GM19351 (cell line): ENCODE measurements around the gene SLC35E2B.

ENCODE experiments used
- ATAC-seq: cut with Tn5 transposase; IDR thresholded peaks from one replicate; pipeline ENCODE4 v1.9.1; 2021; ENCODE audit warnings: mild to moderate bottlenecking, moderate library complexity; ENCODE audit not compliant: unreplicated experiment

The SLC35E2B gene

GRCh38 chr1:1627261-1627828 lies 65.2 kb downstream of the SLC35E2B start:
- no peak for ATAC-seq

GRCh38 chr1:1626207-1627141 lies 66.1 kb downstream of the SLC35E2B start:
- ATAC-seq: no peak

- ATAC-seq: no peak
Observed at GRCh38 chr1:1625824-1626206, 66.8 kb downstream of the SLC35E2B start.

- no peak for ATAC-seq
Observed at GRCh38 chr1:1625404-1625775, 67.2 kb downstream of the SLC35E2B start.

DNA sequence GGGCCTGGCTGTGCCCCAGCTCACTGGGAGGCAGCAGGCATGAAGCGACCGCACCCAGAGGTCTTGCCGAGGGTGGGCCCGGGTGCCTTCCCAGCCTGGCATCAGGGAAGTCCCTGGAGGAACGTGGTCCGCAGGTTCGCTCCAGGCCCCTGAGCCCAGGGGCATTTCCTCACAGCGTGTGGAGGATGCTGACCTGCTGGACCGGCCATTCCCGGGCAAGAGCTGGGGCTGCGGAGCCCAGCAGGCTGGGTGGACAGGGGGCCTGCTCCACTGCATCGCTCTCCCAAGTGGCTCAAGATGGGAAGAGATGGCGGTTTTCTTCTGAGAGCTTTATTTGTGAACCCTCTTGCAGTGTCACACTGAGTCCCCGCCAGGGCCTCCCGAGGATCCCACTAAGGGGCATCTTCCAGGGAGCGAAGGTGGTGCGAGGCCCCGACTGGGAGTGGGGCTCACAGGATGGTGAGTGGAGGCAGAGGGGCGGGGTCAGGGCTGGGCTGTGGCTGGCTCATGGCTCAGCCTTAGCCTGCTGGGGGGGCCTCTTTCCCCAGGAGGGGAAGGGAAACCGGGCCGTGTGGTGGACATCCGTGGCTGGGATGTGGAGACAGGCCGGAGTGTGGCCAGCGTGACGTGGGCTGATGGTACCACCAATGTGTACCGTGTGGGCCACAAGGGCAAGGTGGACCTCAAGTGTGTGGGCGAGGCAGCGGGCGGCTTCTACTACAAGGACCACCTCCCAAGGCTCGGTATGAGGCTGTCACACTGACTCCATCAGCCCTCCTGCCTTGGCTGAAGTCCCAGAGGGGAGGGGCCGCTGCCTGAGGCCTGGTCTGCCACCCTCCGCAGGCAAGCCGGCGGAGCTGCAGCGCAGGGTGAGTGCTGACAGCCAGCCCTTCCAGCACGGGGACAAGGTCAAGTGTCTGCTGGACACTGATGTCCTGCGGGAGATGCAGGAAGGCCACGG lies 67.9 kb downstream of the SLC35E2B start:
- ATAC-seq: no peak

DNA sequence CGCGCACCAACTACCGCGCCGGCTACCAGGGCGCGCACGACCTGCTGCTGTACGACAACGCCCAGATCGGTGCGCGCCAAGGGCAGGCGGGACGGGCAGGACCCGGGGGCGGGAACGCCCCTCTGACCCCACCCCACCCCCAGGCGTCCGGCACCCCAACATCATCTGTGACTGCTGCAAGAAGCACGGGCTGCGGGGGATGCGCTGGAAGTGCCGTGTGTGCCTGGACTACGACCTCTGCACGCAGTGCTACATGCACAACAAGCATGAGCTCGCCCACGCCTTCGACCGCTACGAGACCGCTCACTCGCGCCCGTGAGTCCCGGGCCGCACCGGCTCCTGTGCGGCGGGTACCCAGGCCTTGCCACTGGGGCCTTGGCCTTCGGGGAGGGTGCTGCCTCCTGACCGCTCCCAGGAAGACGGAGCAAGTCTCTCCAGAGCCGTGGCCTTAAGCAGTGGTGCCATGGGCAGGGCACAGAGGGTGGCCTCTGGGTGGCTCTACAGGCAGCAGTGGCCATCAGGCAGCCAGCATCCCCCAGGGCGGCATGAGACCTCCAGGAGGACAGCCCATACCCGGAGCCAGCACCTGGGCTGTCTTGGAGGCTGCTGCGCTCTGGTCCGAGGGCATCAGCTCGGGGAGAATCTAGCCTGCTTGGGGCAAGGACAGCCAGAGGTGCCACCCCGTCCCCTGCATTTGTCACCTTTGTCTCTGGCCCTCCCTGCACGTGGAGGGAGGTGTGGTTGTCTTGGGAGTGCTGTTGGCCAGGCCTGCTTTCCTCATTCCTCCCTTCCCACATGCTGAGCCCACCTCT lies 68.8 kb downstream of the SLC35E2B start:
- no peak for ATAC-seq

- no peak for ATAC-seq
Observed at GRCh38 chr1:1623181-1623630, 69.4 kb downstream of the SLC35E2B start.

DNA sequence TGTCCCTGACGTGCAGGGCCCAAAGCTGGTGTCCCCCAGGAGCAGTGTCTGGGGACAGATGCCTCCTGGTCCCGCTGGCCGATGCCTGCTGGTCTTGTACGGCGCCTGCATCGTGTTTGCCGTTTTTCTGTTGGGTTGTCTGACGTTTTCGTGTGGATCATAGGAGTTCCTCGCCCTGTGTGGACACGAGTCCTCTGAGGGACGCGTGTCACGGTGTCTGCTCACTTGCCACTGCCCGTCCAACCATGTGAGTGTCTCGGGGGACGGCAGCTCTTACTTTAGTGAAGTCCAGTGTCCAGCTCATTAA lies 69.9 kb downstream of the SLC35E2B start:
- no peak for ATAC-seq

- no peak for ATAC-seq
Observed at GRCh38 chr1:1622010-1622787, 70.4 kb downstream of the SLC35E2B start.

DNA sequence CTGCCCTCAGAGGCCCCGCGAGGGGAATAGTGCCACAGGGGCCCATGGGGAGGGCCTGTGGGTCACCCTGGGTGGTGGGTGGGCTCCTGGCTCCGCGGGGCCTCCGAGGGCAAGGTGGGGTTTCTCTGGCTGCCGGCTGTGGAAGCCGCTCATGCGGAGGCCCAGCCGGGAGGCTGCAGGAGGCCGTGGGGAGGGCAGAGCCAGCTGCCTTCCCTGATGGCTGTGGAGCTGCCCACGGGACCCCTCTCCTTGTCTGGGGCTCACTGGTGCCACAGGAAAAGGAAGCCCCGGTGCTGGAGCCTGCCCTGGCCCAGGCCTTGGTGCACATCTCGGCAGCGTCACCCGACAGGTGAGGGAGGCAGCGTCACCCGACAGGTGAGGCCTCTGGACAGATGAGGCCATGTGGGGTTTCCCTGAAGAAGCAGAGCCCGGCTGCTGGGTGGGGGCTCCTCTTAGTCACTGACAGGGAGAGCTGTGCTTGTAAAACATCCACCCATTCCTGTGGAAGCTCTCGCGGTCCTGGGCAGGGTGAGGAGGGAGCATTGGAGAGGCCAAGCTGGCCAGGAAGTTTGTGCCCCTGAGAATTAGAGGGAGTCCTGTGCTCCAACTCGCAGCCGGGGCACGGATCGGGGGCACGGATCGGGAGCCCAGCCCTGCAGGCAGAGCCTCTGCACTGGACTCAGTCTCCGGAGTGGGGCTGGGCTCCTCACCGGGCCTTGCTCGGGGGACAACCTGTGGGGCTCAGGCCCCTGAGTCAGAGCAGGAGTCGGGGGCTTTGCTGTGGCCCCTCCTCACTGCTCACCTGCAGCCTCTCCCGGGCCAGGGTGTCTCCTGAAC lies 71.2 kb downstream of the SLC35E2B start:
- no peak for ATAC-seq

DNA sequence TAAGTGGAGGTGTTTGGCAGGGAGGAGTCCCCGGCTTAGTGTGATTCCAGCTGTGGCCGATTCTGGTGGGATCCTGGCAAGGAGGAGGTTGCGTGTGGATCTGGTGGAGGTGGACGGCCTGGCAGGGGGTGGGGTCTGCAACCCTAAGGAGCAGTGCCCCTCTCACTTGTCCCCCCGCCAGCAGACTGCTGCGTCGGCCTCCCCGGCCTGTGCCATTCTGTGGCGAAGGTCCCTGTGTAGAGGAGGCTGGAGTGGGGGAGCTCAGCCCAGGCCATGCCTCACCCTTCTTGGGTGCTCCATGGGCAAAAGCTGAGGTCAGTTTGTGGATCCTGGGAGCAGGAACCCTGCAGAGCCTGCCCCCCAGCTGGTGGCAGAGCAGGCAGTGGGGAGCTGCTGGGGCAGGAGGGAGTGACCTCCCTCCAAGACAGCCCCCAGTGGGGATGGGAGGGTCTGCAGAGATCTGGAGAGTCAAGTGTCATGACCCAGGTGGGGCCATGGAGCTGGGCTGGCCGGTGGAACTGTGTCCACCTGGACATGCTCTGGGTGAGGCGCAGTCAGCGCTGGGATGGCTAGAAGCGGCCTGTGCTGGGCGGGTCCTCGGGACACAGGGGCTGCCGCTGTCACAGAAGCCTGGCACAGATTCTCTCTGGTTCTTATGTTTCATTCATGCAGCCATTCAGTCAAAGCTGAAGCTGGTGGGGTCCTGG lies 72.0 kb downstream of the SLC35E2B start:
- ATAC-seq: no peak

- ATAC-seq: no peak
Observed at GRCh38 chr1:1619917-1620361, 72.7 kb downstream of the SLC35E2B start.

- ATAC-seq: no peak
Observed at GRCh38 chr1:1618396-1619068, 74.1 kb downstream of the SLC35E2B start.

DNA sequence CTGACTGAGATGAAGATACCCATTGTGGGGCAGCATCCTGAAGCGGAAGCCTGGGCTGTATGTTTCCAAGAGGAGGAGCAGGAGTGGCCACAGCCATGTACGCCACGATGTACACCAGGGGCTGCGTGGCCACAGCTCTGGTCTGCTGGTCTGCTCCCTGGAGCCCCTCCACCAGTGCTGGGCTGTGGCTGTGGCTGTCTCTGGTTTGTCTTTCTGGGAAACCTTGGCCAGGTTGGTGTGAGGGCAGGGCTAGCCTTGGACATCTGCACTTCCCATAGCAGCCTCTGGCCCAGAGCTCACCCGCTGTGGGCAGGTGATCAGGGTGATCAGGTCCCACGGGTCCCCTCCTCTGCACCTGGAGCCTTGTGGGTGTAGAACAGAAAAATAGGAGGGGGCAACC lies 74.7 kb downstream of the SLC35E2B start:
- ATAC-seq: no peak

DNA sequence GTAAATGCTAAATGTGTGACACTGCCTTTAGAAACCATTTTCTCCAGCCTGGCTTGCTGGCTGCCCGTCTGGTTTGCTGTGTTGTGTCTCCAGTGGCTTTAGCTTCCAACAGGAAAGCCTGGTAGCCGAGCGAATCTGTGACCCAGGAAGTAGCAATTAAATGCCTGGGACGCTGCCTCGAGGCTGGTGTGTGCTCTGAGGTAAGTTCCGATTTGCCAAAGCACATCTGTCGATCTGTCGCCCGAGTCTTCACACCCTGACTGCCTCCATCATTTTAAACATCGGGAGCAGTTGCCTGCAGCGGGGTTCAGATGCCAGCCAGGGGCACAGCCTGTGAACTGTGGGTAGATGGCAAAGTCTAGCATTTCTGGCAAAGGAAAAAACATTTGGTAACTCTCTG lies 75.1 kb downstream of the SLC35E2B start:
- ATAC-seq: no peak

GRCh38 chr1:1616838-1617237 lies 75.8 kb downstream of the SLC35E2B start:
- ATAC-seq: no peak

DNA sequence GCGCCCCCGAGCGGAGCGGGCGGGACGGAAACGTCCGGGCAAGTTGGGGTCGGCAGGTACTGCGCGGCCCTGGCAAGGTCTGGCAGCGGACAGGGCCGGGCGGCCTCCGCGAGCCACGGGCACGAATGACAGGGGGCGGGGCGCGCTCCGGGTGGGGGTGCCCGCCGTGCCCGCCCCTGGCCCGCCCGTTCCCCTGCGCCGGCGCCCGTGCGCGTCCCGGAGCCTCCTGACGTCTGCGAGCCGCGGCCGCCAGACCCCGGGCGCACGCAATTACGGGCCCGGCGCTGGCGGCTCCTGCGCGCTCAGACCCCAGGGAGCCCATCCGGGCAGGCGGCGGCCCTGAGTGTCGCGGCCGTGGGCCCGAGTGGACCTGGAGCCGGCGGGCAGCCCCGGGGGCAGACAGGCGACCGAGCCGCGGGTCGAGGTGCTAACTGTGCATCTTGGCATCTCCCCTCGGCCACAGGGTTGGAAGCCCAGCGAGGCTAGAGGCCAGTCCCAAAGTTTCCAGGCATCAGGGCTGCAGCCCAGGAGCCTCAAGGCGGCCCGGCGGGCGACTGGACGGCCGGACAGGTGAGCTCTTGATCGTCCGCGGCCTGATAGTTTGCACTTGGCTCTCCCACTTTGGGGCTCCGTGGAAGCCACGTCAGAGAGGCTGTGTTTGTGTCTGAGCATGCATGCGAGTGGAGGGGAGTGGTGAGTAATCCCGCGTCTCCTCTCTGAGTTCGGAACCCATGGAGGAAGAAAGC lies 76.4 kb downstream of the SLC35E2B start:
- ATAC-seq: peak; percentile 13
